Measurements from ENCODE around the gene UBN2.

- TF ChIP-seq, protein P1, sequence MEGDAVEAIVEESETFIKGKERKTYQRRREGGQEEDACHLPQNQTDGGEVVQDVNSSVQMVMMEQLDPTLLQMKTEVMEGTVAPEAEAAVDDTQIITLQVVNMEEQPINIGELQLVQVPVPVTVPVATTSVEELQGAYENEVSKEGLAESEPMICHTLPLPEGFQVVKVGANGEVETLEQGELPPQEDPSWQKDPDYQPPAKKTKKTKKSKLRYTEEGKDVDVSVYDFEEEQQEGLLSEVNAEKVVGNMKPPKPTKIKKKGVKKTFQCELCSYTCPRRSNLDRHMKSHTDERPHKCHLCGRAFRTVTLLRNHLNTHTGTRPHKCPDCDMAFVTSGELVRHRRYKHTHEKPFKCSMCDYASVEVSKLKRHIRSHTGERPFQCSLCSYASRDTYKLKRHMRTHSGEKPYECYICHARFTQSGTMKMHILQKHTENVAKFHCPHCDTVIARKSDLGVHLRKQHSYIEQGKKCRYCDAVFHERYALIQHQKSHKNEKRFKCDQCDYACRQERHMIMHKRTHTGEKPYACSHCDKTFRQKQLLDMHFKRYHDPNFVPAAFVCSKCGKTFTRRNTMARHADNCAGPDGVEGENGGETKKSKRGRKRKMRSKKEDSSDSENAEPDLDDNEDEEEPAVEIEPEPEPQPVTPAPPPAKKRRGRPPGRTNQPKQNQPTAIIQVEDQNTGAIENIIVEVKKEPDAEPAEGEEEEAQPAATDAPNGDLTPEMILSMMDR (IDR thresholded peaks at IDR 0.05) = no peak
- no peak for TF ChIP-seq POLR2A (IDR thresholded peaks at IDR 0.05)
Observed at GRCh38 chr7:139246905-139247304, 15.9 kb downstream of the UBN2 start.
